PC-9 (cell line): Measurements from ENCODE around the gene MYCL. TPM values are rescaled to one million over a fixed set of nuclear protein-coding genes. Genes with fewer than 3 reads are reported as not detected.

Experiments used
- BruUV-seq: library from RNA; stranded (reverse); fragments of 400-500 nt; replicated peaks from 2 replicates; lab custom pipeline; 2021; lab: Mats Ljungman, UMichigan
- CTCF ChIA-PET: fragments of 300-600 bp; sonication (Branson Sonifier 250); formaldehyde crosslinking; loops from one replicate; lab custom pipeline; 2022; ENCODE audit warnings: antibody characterized with exemption; lab: Charles Lee
- POLR2A ChIA-PET: fragments of 300-600 bp; sonication (Branson Sonifier 250); formaldehyde crosslinking; loops from one replicate; lab custom pipeline; 2022; ENCODE audit warnings: antibody characterized with exemption; ENCODE audit not compliant: unreplicated experiment; lab: Charles Lee
- DNase-seq, 2 experiments: peaks; one replicate each; pipeline versions ENCODE4 v3.0.0 to v3.0.0-alpha.2; 2015 to 2022; ENCODE audit warnings: mixed read lengths in 1 of 2
- H2AFZ ChIP-seq: fragments of 200-600 bp; sonication (generic); 2 replicates; pipeline ENCODE4 v1.8.1; 2017; ENCODE audit warnings: antibody characterized with exemption
- H3F3A ChIP-seq: fragments of 200-600 bp; sonication (generic); 2 replicates; pipeline ENCODE4 v1.8.1; 2017; ENCODE audit warnings: antibody characterized with exemption, mild to moderate bottlenecking, low read depth; ENCODE audit not compliant: insufficient read depth
- H3K27ac ChIP-seq: fragments of 200-600 bp; sonication (generic); 2 replicates; pipeline ENCODE4 v1.6.1; 2016; ENCODE audit warnings: mixed run types
- H3K27me3 ChIP-seq: fragments of 200-600 bp; sonication (generic); 2 replicates; pipeline ENCODE4 v1.6.1; 2016; ENCODE audit warnings: low read depth, mixed run types; ENCODE audit not compliant: insufficient read depth
- H3K36me3 ChIP-seq: fragments of 200-600 bp; sonication (generic); 2 replicates; pipeline ENCODE4 v1.6.1; 2016; ENCODE audit warnings: low read depth, mixed run types
- H3K4me1 ChIP-seq: fragments of 200-600 bp; sonication (generic); replicated peaks from 2 replicates; pipeline ENCODE4 v1.6.1; 2016; ENCODE audit warnings: mixed run types; ENCODE audit not compliant: insufficient read depth
- H3K4me2 ChIP-seq: fragments of 200-600 bp; sonication (generic); 2 replicates; pipeline ENCODE4 v1.6.1; 2017; ENCODE audit warnings: mixed run types
- H3K4me3 ChIP-seq: fragments of 200-600 bp; sonication (generic); 2 replicates; pipeline ENCODE4 v1.6.1; 2016; ENCODE audit warnings: mixed run types
- H3K79me2 ChIP-seq: fragments of 200-600 bp; sonication (generic); 2 replicates; pipeline ENCODE4 v1.6.1; 2017; ENCODE audit warnings: low read depth, mixed run types
- H3K9me2 ChIP-seq: fragments of 200-600 bp; sonication (generic); 2 replicates; pipeline ENCODE4 v1.8.1; 2017; ENCODE audit warnings: mild to moderate bottlenecking; ENCODE audit not compliant: insufficient read depth
- H3K9me3 ChIP-seq: fragments of 200-600 bp; sonication (generic); 2 replicates; pipeline ENCODE4 v1.8.1; 2016; ENCODE audit warnings: low read depth; ENCODE audit not compliant: insufficient read depth
- H4K20me1 ChIP-seq: fragments of 200-600 bp; sonication (generic); 2 replicates; pipeline ENCODE4 v1.8.1; 2017; ENCODE audit not compliant: insufficient read depth
- EZH2 ChIP-seq: fragments of 200-600 bp; sonication (generic); IDR thresholded peaks from 2 replicates; pipeline ENCODE4 v1.8.0; 2017; ENCODE audit warnings: antibody characterized with exemption, low read depth
- intact Hi-C: fragments of 100-400 bp; cut with micrococcal nuclease; formaldehyde crosslinking; loops from one replicate; pipeline ENCODE4 v1.10.0; 2022; ENCODE audit not compliant: unreplicated experiment
- total RNA-seq: library from RNA; stranded (reverse); gene quantifications from 2 replicates; pipeline ENCODE4 v1.2.3, GENCODE V29; 2021
- TF ChIP-seq, protein P1 (sequence below): fragments of 200-600 bp; sonication (generic); conservative IDR thresholded peaks from 2 replicates; pipeline ENCODE4 v1.6.1; 2017; ENCODE audit warnings: mixed run types, antibody characterized with exemption, mild to moderate bottlenecking, moderate library complexity

MYCL gene
- total RNA-seq, 1 experiment from 2014 or later, result 3.8 TPM

DNA sequence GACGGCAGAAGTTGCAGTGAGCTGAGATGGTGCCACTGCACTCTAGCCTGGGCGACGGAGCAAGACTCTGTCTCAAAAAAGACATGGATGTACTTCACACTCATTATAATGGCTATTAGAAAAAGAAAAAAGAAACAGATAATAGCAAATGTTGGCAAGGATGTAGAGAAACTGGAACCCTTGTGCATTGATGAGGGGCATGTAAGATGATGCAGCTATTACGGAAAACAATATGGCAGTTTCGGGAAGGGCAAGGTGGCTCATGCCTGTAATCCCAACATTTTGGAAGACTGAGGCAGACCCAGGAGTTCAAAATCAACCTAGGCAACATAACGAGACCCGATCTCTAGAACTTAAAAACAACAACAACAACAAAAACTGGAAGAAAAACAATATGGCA lies 40.7 kb downstream of the MYCL start:
- Histone ChIP-seq H3F3A (0 out of 2 replicates have a peak, but pooled peaks cover 4% of the 10 kb centered on the region), H3K36me3 (peaks cover 6% of the 10 kb centered on the region; the same call in 1 of the 2 replicates), H3K4me3 (no peak overlapping the region), H2AFZ (no peak overlapping the region), H3K27ac (no peak overlapping the region), H3K9me3 (no peaks in the 10 kb centered on the region), H3K79me2 (peaks cover 50% of the 10 kb centered on the region), H3K27me3 (no peaks in the 10 kb centered on the region), H3K4me2 (no peak overlapping the region), H3K9me2 (no peaks in the 10 kb centered on the region), H4K20me1 (peaks cover 69% of the 10 kb centered on the region), H3K4me1 (no peaks in the 10 kb centered on the region)
- TF ChIP-seq EZH2, result no peak
- TF ChIP-seq, protein P1, sequence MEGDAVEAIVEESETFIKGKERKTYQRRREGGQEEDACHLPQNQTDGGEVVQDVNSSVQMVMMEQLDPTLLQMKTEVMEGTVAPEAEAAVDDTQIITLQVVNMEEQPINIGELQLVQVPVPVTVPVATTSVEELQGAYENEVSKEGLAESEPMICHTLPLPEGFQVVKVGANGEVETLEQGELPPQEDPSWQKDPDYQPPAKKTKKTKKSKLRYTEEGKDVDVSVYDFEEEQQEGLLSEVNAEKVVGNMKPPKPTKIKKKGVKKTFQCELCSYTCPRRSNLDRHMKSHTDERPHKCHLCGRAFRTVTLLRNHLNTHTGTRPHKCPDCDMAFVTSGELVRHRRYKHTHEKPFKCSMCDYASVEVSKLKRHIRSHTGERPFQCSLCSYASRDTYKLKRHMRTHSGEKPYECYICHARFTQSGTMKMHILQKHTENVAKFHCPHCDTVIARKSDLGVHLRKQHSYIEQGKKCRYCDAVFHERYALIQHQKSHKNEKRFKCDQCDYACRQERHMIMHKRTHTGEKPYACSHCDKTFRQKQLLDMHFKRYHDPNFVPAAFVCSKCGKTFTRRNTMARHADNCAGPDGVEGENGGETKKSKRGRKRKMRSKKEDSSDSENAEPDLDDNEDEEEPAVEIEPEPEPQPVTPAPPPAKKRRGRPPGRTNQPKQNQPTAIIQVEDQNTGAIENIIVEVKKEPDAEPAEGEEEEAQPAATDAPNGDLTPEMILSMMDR, result no peak
- no peak for DNase-seq
- intact Hi-C loops, result no loop called here
- ChIA-PET POLR2A (interaction anchor here (0.6 kb wide), 1 partner anchor 564 kb away, joined by 3 read pairs; no protein-coding TSS in a partner anchor), CTCF (no interaction called here)
- BruUV-seq, result no TSS peak

DNA sequence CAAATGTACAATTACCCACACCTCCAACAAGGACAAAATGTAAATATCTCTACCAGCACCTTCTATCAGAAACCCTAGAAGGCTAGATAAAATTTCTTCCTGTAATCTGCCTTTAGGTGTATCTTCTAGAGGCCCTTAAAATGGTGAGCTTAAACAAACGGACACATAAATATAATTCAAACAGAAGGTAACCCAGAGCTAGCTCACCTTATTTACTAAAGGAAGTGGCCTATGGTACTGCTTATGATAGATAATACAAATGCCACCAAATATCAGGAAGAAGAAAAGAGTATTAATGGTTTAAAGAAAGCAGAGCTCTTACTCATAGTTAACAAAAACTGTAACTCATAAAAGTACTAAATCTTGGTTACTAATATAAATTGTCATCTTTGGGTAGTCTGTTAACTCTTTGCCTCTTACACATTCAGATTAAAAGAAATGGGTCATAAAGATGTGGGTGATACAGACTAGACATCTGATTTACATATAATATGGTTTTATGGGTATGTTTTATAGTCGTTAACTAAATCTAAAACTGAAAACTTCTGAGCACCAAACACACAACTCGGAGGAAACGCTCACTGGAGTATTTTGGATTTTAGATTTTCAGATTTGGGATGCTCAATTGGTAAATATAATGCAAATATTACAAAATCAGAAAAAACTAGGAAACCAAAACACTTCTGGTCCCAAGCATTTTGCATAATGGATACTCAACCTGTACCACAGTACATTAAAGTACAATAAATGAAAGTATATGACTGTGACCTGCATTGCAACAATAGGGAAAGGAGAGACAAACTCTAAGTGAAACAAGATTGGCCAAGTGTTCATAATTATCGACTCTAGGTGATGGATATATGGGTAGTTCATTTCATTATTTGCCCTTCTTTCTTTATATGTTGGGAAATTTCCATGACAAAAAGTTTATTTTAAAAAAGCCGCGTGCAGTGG lies 41.6 kb downstream of the MYCL start:
- Histone ChIP-seq H3K4me1 (no peaks in the 10 kb centered on the region), H3K27me3 (no peaks in the 10 kb centered on the region), H4K20me1 (peaks cover 74% of the 10 kb centered on the region), H3K36me3 (peaks cover 10% of the 10 kb centered on the region), H3K27ac (no peak overlapping the region), H2AFZ (no peak overlapping the region), H3K9me2 (no peaks in the 10 kb centered on the region), H3F3A (peaks cover 4% of the 10 kb centered on the region; the same call in 1 of the 2 replicates), H3K79me2 (peaks cover 49% of the 10 kb centered on the region), H3K4me3 (no peak overlapping the region), H3K9me3 (no peaks in the 10 kb centered on the region), H3K4me2 (no peak overlapping the region)
- no peak for TF ChIP-seq EZH2
- TF ChIP-seq, protein P1, result no peak
- ChIA-PET CTCF (no interaction called here), POLR2A (interaction anchor here (0.6 kb wide), 1 partner anchor 22 kb away, joined by 4 read pairs; no protein-coding TSS in a partner anchor)
- no TSS peak for BruUV-seq
- no peak for DNase-seq
- intact Hi-C loops, result no loop called here

DNA sequence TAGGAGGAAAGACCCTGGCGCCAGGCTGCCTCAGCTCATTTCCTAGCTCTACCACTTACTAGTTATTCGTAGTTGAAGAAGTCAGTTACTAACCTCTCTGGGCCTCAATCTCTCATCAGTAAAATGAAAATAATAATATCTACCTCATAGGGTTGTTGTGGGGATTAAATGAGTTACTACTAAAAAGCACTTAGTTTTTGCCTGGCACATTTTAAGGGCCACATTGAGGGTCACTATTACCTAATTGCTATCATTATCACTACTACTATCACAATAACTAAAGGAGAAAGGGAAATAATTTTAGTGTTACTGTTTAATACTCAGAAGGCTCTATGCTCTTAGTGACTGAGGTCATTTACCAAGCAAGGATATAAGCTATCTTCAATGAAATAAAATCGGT lies 43.4 kb downstream of the MYCL start:
- no peaks in the 10 kb centered on the region for H3K9me2 ChIP-seq
- H3K4me2 ChIP-seq, result no peak overlapping the region
- H3K27ac ChIP-seq, result no peak overlapping the region
- peaks cover 8% of the 10 kb centered on the region for H3K4me1 ChIP-seq
- peaks cover 19% of the 10 kb centered on the region for H3F3A ChIP-seq
- no peak for DNase-seq
- H3K27me3 ChIP-seq, result no peaks in the 10 kb centered on the region
- peaks cover 51% of the 10 kb centered on the region for H3K79me2 ChIP-seq
- intact Hi-C loops, result no loop called here
- H3K36me3 ChIP-seq, result peaks cover 16% of the 10 kb centered on the region
- POLR2A ChIA-PET, result no interaction called here
- no peaks in the 10 kb centered on the region for H3K9me3 ChIP-seq
- CTCF ChIA-PET, result no interaction called here
- BruUV-seq, result no TSS peak
- no peak for TF ChIP-seq EZH2
- TF ChIP-seq, protein P1, result no peak
- no peak overlapping the region for H2AFZ ChIP-seq
- H4K20me1 ChIP-seq, result peaks cover 81% of the 10 kb centered on the region
- H3K4me3 ChIP-seq, result no peak overlapping the region
